HepG2 (cell line): ENCODE measurements around the gene DNAJC11. TPM values are rescaled to one million over a fixed set of nuclear protein-coding genes. Genes with fewer than 3 reads are reported as not detected.

Experiments used
- ATAC-seq: fragments of 200-7000 bp; cut with Tn5 transposase; 3 replicates; pipeline ENCODE4 v1.9.1; 2020; ENCODE audit warnings: mild to moderate bottlenecking, moderate library complexity
- BruUV-seq: library from RNA; stranded (reverse); fragments of 400-500 nt; replicated peaks from 2 replicates; lab custom pipeline; 2021; lab: Mats Ljungman, UMichigan
- CTCF ChIA-PET: fragments of 300-600 bp; formaldehyde crosslinking; extraction: SDS; loops from one replicate; lab custom pipeline; 2021; ENCODE audit warnings: low total read pairs, inconsistent platforms, low intra/inter-chr PET ratio; lab: Yijun Ruan, JAX
- POLR2A ChIA-PET: fragments of 350-600 bp; sonication (Branson Sonifier 250); formaldehyde crosslinking; loops from one replicate; lab custom pipeline; 2020; ENCODE audit warnings: antibody characterized with exemption, inconsistent platforms; lab: Yijun Ruan, JAX
- DNase-seq: peaks from one replicate; pipeline ENCODE4 v3.0.0-alpha.2; 2015; ENCODE audit warnings: low spot score
- FAIRE-seq: peaks from 3 replicates; lab custom pipeline; 2011; peaks lifted over from hg19 to GRCh38; lab: Jason Lieb, UNC
- H2AFZ ChIP-seq: one replicate; pipeline ENCODE4 v1.6.1; 2011; ENCODE audit warnings: low read length, inconsistent platforms
- H3K27ac ChIP-seq: fragments of 300-600 bp; 3 replicates; pipeline ENCODE4 v1.8.0; 2011; ENCODE audit warnings: mixed run types, mild to moderate bottlenecking, mixed read lengths, low read length, inconsistent platforms; ENCODE audit not compliant: insufficient read depth; ENCODE audit errors: extremely low read length
- H3K27me3 ChIP-seq, 2 experiments: fragments of 200-600 bp in 1 of 2; 2 replicates in 1 of 2; 3 replicates in 1 of 2; pipeline versions ENCODE4 v1.6.0 to v1.8.0; 2011; ENCODE audit warnings: low read length in 2 of 2, mild to moderate bottlenecking in 2 of 2, moderate library complexity in 2 of 2, inconsistent platforms in 1 of 2; ENCODE audit not compliant: insufficient read depth in 2 of 2, control insufficient read depth in 1 of 2
- H3K36me3 ChIP-seq, 2 experiments: fragments of 200-600 bp in 1 of 2; replicated peaks in 1 of 2; 2 replicates in 1 of 2; 3 replicates in 1 of 2; pipeline versions ENCODE4 v1.5.1 to v1.8.0; 2011; ENCODE audit warnings: low read length in 2 of 2, inconsistent platforms in 1 of 2; ENCODE audit not compliant: insufficient read depth in 2 of 2, control insufficient read depth in 1 of 2
- H3K4me1 ChIP-seq: 2 replicates; pipeline ENCODE4 v1.5.1; 2012; ENCODE audit warnings: low read length, inconsistent platforms; ENCODE audit not compliant: insufficient read depth
- H3K4me2 ChIP-seq: 2 replicates; pipeline ENCODE4 v1.6.0; 2011; ENCODE audit warnings: low read depth, low read length, inconsistent platforms
- H3K4me3 ChIP-seq, 3 experiments: fragments of 200-600 bp in 1 of 3; sonication (generic), shearing (Covaris generic) in 1 of 3; replicated peaks in 1 of 3; 2 replicates each; pipeline ENCODE4 v1.5.1; 2011 to 2016; ENCODE audit warnings: low read length in 3 of 3, inconsistent platforms in 2 of 3, low read depth in 2 of 3, mild to moderate bottlenecking in 2 of 3, control low read depth in 1 of 3, mixed read lengths in 1 of 3; ENCODE audit not compliant: insufficient read depth in 1 of 3
- H3K79me2 ChIP-seq: one replicate; pipeline ENCODE4 v1.6.1; 2011; ENCODE audit warnings: low read length, inconsistent platforms; ENCODE audit not compliant: insufficient read depth
- H3K9ac ChIP-seq: 2 replicates; pipeline ENCODE4 v1.6.0; 2011; ENCODE audit warnings: mild to moderate bottlenecking, low read depth, low read length, inconsistent platforms; ENCODE audit not compliant: insufficient read depth
- H3K9me3 ChIP-seq: 2 replicates; pipeline ENCODE4 v1.5.1; 2012; ENCODE audit warnings: mild to moderate bottlenecking, low read length
- H4K20me1 ChIP-seq: 2 replicates; pipeline ENCODE4 v1.6.0; 2011; ENCODE audit warnings: inconsistent platforms, mild to moderate bottlenecking, low read length, moderate library complexity; ENCODE audit not compliant: insufficient read depth
- POLR2AphosphoS5 ChIP-seq: IDR thresholded peaks from 2 replicates; pipeline ENCODE4 v1.6.1; 2012; ENCODE audit warnings: low read depth, low read length
- RXRA ChIP-seq: sonication (generic); formaldehyde crosslinking; IDR thresholded peaks from 2 replicates; pipeline ENCODE4 v1.5.1; 2020; ENCODE audit warnings: missing genetic modification reagents
- SP4 ChIP-seq: sonication (generic); formaldehyde crosslinking; IDR thresholded peaks from 2 replicates; pipeline ENCODE4 v1.8.1; 2023; ENCODE audit warnings: mild to moderate bottlenecking, missing genetic modification reagents
- ZNF563 ChIP-seq: sonication (generic); formaldehyde crosslinking; IDR thresholded peaks from 2 replicates; pipeline ENCODE4 v1.8.0; 2022; ENCODE audit warnings: mild to moderate bottlenecking, moderate library complexity, missing genetic modification reagents
- ZNF619 ChIP-seq: sonication (generic); formaldehyde crosslinking; IDR thresholded peaks from 2 replicates; pipeline ENCODE4 v1.4.0; 2020; ENCODE audit warnings: mild to moderate bottlenecking, missing genetic modification reagents
- ZZZ3 ChIP-seq: sonication (generic); formaldehyde crosslinking; IDR thresholded peaks from 2 replicates; pipeline ENCODE4 v1.4.0; 2020; ENCODE audit warnings: missing genetic modification reagents, mild to moderate bottlenecking, borderline replicate concordance
- WGBS: methylation state at CpG from one replicate; pipeline ENCODE4 v1.1.6; 2017; ENCODE audit warnings: low lambda C conversion rate; 5-methylcytosine and 5-hydroxymethylcytosine counted together
- in situ Hi-C: cut with HindIII; loops from 2 replicates; pipeline ENCODE4 v1.10.0; 2017; ENCODE audit warnings: low pct_unique_long_range_greater_than_20kb; ENCODE audit not compliant: extremely low pct_ligation_motif_present
- intact Hi-C: fragments of 100-400 bp; cut with micrococcal nuclease; formaldehyde crosslinking; loops from one replicate; pipeline ENCODE4 v1.10.0; 2022; ENCODE audit not compliant: unreplicated experiment
- polyA plus RNA-seq, 8 experiments: library from polyadenylated mRNA; depleted of rRNA in 3 of 8; stranded (reverse) in 7 of 8; unstranded in 1 of 8; fragments of >200 nt; fragmentation: Illumina TruSeq in 4 of 8; extraction: Trizol in 4 of 8; gene quantifications; 2 replicates each; pipeline versions ENCODE4 v1.2.1 to v1.2.3, GENCODE V29; 2011 to 2016; ENCODE audit warnings: low read depth in 4 of 8, missing spikeins in 1 of 8, mixed read lengths in 1 of 8; ENCODE audit not compliant: insufficient read depth in 1 of 8
- total RNA-seq, 5 experiments: library from RNA; depleted of rRNA; stranded (reverse); fragments of >200 nt; fragmentation: Illumina TruSeq; extraction: Trizol; gene quantifications; 2 replicates each; pipeline ENCODE4 v1.2.3, GENCODE V29; 2016; ENCODE audit warnings: low read depth in 1 of 5

DNAJC11 gene
- total and polyA plus RNA-seq, 2 of the 13 experiments (the other 11 are each of a cell fraction or from before 2014, with no cell fraction given), result 25.1 to 47.6 TPM

DNA sequence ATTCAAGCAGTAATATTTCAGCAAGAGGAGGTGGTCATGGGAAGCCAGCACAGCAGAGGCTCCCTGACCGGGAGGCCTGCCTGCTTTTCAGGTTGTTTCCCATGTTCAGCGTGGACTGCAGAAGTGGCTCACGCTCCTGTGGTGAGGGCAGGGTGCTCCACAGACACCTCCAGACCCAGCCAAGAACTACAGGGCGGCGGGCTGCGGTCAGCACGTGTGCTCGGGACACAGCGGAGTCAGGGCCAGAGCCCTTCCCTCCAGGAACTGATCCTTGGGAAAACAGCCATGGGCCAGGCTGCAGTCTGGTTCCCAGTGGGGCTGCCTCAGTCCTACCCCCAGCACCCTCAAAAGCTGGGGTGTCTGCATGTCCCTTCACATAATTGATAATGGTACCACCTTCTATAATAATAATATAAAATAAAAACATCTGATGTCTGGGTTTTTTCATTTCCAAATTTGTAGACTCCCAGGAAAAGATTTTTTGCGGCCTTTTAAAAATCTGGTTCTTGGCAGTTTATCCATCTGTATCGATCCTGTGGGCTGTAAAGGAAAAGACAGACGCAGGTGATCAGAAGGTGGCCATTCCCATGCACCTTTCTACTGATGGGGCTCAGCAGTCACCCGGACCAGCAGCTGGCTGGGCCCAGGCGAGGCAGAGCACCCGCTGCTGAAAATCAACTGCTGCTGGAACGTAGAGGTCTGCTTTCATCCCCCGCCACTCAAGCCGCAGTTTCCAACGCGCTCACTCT is 66.3 kb downstream of the DNAJC11 start:
- ChIA-PET CTCF (interaction anchor here (0.9 to 2.1 kb wide), 2 partner anchors 54 to 81 kb away, joined by 3 to 11 read pairs; partner anchors contain the start of genes NOL9 and TAS1R1), POLR2A (interaction anchor here (0.7 kb wide), 1 partner anchor 56 kb away, joined by 3 read pairs; the partner anchor contains the start of gene ZBTB48)
- H3K4me1 ChIP-seq, result no peaks in the 10 kb centered on the region
- in situ Hi-C loops (no loop called here), intact Hi-C loops (no loop called here)
- no peak overlapping the region for H2AFZ ChIP-seq
- no peaks in the 10 kb centered on the region for H3K79me2 ChIP-seq
- no peaks in the 10 kb centered on the region for H3K9me3 ChIP-seq
- peaks cover 40 to 75% of the 10 kb centered on the region in 2 experiments; a peak in 4 of 5 replicates for H3K36me3 ChIP-seq
- TF ChIP-seq ZNF563 (no peak), SP4 (CRISPR knock-in tag) (no peak), POLR2AphosphoS5 (0 out of 2 replicates have a peak, but pooled peaks have one; percentile 4), ZNF619 (CRISPR knock-in tag) (no peak), RXRA (CRISPR knock-in tag) (no peak), ZZZ3 (CRISPR knock-in tag) (0 out of 2 replicates have a peak, but pooled peaks have one; percentile 12)
- no peak overlapping the region for H3K9ac ChIP-seq
- FAIRE-seq, result no peak
- no peak overlapping the region for H3K27ac ChIP-seq
- no peak; the same call in 2 of the 3 replicates for ATAC-seq
- no peak for DNase-seq
- H3K4me2 ChIP-seq, result no peak overlapping the region
- H3K27me3 ChIP-seq, result no peaks in the 10 kb centered on the region
- 96% methylated on average over 12 of the region's 20 CpGs for WGBS
- no TSS peak for BruUV-seq
- H3K4me3 ChIP-seq, result no peak overlapping the region
- peaks cover 8% of the 10 kb centered on the region; the same call in 1 of the 2 replicates for H4K20me1 ChIP-seq
